ENCODE results near the gene DNASE1L1.

The DNASE1L1 gene

DNA sequence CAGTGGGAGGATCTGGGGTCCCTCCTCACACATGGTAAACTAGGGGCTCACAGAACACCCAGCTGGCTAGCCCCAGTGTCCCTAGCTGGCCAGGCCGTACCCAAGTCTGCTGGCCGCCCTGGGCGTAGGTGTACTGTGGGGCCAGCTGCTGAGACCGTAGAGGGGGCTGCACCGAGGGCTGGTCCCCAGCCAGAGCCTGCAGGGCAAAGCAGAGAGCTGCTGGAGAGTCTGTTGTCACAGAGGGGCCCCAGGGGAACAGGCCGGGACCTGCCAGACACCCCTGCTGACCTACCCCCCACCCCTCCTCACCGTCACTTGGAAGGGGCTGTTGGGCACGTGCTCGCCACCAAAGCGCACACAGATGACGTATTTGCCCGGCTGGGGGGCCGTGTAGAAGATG is 54.5 kb downstream of the DNASE1L1 start:
- no peak for DNase-seq

DNA sequence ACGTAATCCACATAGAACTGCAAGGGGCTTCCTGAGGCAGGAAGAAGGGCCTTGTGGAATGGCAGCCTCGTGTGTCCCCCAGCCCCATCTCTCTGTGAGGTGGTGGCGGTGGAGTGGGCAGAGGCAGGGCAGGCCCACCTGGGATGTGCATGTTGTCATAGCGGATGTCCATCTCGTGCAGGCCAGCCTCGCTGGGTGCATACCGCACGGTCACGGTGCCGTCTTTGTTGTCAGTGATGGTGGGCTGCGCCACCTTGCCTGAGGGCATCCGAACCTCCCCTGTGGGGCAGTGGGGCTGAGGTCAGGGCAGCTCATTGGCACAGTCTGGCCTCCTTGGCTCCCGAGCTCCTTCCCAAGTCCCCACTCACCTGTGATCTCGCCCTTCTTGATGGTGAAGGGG is 55.0 kb downstream of the DNASE1L1 start:
- DNase-seq = no peak

DNA sequence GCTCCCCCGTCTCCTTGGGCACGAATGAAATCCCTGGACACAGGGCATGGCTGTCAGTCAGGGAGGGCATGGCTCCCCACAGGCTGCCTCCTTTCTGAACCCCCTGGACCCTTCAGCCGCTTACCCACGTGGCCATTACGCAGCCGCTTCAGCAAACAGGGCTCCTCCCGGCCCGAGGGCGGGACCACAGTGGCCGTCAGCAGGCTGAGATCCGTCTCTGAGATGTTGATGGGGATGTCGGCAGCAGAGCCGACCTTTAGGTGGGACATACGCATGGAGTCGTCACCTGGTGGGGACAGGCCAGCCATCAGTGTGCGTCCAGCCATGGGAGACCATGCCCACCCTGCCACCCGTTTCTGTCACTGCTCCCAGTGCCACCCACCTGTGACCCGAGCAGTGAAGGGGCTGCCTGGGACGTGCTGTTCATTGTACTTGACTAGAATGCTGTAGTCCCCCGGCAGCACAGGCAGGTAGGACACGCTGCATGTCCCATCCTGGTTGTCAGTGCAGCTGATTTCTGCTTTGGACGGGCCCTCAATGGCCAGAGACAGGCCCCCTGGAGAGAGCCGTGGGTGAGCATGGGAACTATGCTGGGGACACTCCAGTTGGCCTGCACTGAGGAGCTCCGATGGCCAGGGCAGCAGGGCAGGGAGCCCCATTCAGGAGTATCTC is 55.7 kb downstream of the DNASE1L1 start:
- DNase-seq = no peak

DNA sequence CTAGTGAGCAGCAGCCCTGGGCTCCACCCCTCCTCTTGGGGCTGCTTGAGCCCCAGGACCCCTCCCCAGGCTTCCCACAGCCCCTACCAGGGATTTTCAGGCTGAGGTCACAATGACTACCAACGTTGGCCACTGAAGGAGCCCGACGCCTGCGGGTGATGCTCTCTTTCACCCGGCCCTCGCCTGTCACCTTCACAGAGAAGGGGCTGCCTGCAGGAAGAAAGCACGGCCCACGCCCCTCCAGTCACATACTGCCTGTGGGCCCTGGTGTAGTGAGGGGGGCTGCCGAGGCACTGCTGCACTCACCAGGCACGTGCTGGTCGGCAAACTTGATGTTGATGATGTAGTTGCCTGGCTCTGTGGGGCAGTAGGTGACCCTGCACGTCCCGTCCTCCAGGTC is 56.6 kb downstream of the DNASE1L1 start:
- no peak for DNase-seq

DNA sequence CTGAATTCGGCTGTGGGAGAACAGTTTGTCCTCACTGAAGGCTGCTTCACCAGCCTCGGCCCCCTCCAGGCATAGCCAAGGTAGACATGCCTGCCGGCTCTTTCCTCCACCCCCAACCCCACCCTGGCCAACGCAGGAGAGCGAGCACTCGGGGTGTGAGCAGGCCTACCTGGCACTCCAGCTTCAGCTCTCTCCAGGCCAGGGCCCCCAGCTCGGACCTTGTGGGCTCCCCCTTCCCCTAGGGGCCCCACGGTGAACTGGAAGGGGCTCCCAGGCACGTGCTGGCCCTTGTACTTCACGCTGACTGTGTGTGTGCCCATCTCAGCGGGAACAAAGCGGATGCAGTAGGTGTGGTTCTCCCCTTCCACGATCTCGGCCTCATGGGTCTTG is 57.0 kb downstream of the DNASE1L1 start:
- no peak for DNase-seq

Measured in nucleus accumbens (tissue), 56 donors.